ENCODE measurements around the gene KCNJ14. TPM values are rescaled to one million over a fixed set of nuclear protein-coding genes. Genes with fewer than 3 reads are reported as not detected.

KCNJ14 gene
- total and polyA plus RNA-seq, 2 of the 8 experiments (the other 6 are each of a cell fraction or from before 2014, with no cell fraction given) = 0.45 to 0.89 TPM

DNA sequence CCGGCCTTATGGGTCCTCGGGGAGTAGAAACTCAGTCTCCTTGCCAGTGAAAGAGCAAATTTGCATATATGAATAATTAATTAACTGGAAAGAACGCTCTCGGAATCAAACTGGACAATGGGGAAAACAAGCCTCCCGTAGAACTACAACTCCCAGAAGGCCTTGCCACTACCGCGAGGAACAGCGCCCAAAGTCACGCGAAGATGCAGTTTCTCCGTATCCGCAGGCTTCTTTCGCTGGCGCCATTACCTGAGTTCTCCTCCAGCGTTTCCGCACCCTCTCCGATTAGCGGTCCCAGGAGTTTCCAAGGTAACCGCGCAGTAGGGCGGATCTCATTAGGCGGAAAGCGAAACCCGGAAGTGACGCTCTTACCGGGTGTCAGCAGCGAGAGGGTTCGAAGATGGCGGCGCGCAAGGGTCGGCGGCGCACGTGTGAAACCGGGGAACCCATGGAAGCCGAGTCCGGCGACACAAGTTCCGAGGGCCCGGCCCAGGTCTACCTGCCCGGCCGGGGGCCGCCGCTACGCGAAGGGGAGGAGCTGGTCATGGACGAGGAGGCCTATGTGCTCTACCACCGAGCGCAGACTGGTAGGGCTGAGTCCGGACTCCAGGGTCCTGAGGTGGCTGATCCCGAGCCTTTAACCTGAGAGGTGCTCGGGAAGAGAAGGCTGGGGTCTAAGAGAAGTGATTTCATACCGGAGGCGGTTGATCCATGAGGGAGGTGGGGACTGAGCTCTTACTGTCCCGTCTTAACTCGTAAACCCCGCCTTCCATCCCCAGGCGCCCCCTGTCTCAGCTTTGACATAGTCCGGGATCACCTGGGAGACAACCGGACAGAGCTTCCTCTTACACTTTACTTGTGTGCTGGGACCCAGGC, 9.5 kb upstream of the KCNJ14 start, which contains the start of gene GRWD1 (continued):
- TF ChIP-seq KDM4A (IDR thresholded peaks at IDR 0.05; ENCODE audit: low read depth, low read length, severe bottlenecking) (peak; percentile 76), KDM5A (IDR thresholded peaks at IDR 0.05; ENCODE audit: low read length) (peak; percentile 97), SP2 (IDR thresholded peaks at IDR 0.05; ENCODE audit: low read length) (no peak), CTBP2 (IDR thresholded peaks at IDR 0.05; ENCODE audit: borderline replicate concordance, insufficient read depth, insufficient read length, low read length) (no peak), RAD21 (IDR thresholded peaks at IDR 0.05 in 1 of 2, conservative IDR thresholded peaks at IDR 0.05 in 1 of 2; ENCODE audit: low read depth in 2 of 2, low read length in 2 of 2) (0 out of 4 replicates have a peak, but pooled peaks of 1 of the 2 experiments have one; percentile 0), RBBP5 (IDR thresholded peaks at IDR 0.05; ENCODE audit: borderline replicate concordance, low read depth, low read length) (peak; percentile 57; the same call in 1 of the 2 replicates), NRF1 (IDR thresholded peaks at IDR 0.05; ENCODE audit: low read depth, low read length) (no peak), YY1 (IDR thresholded peaks at IDR 0.05; ENCODE audit: low read depth, low read length) (peak; percentile 96), POU5F1 (IDR thresholded peaks at IDR 0.05; ENCODE audit: low read depth, low read length) (peak; percentile 93; the same call in 1 of the 2 replicates), ASH2L (IDR thresholded peaks at IDR 0.05; ENCODE audit: low read length) (peak; percentile 85), POLR2AphosphoS5 (IDR thresholded peaks at IDR 0.05; ENCODE audit: low read depth, low read length) (peak; percentile 83), GABPA (IDR thresholded peaks at IDR 0.05; ENCODE audit: borderline replicate concordance, insufficient read depth, low read length) (peak; percentile 80; the same call in 1 of the 2 replicates), TBP (IDR thresholded peaks at IDR 0.05; ENCODE audit: low read depth, low read length) (peak; percentile 53), TEAD4 (IDR thresholded peaks at IDR 0.05; ENCODE audit: low read depth, low read length) (no peak), JUN (IDR thresholded peaks at IDR 0.05; ENCODE audit: low read depth, low read length) (no peak), SAP30 (IDR thresholded peaks at IDR 0.05; ENCODE audit: insufficient read depth, insufficient replicate concordance, low read length) (peak; percentile 91), SUZ12 (IDR thresholded peaks at IDR 0.05; ENCODE audit: low read length) (no peak), POLR2A (IDR thresholded peaks at IDR 0.05; ENCODE audit: control extremely low read depth in 1 of 2, low read depth in 2 of 2, low read length in 2 of 2) (peak; percentile 47 to 94), RXRA (IDR thresholded peaks at IDR 0.05; ENCODE audit: insufficient read depth, low read depth, low read length) (no peak), CHD2 (IDR thresholded peaks at IDR 0.05; ENCODE audit: low read length) (peak; percentile 99), HDAC2 (IDR thresholded peaks at IDR 0.05; ENCODE audit: borderline replicate concordance in 1 of 2, low read depth in 2 of 2, low read length in 2 of 2) (peak; percentile 58 to 99; a peak in 2 of 4 replicates)
- TF ChIP-seq, protein P1, sequence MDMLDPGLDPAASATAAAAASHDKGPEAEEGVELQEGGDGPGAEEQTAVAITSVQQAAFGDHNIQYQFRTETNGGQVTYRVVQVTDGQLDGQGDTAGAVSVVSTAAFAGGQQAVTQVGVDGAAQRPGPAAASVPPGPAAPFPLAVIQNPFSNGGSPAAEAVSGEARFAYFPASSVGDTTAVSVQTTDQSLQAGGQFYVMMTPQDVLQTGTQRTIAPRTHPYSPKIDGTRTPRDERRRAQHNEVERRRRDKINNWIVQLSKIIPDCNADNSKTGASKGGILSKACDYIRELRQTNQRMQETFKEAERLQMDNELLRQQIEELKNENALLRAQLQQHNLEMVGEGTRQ (IDR thresholded peaks at IDR 0.05; ENCODE audit: low read length) = no peak

Measured in H1 (cell line).